Renal cortical epithelial cell (primary cell): ENCODE results near the gene FEM1A. TPM values are rescaled to one million over a fixed set of nuclear protein-coding genes. Genes with fewer than 3 reads are reported as not detected.
"Not testable (repeated sequence)": the region's sequence is repeated elsewhere in the genome, so short reads cannot be mapped to it uniquely, and the experiment has no call there.

Source experiments
- DNase-seq: peaks from one replicate; pipeline ENCODE4 v3.0.0-alpha.2; 2011; ENCODE audit warnings: low read depth
- total RNA-seq: library from RNA; depleted of rRNA; stranded (reverse); fragments of >200 nt; gene quantifications from 2 replicates; pipeline ENCODE4 v1.2.3, GENCODE V29; 2014

Gene FEM1A
- 13.0 and 14.8 TPM in 2 replicates for total RNA-seq

- DNase-seq, result peak; percentile 100
Measured at GRCh38 chr19:4791183-4792018, at the start of gene FEM1A. Gene FEM1A, plus strand, starts transcription at chr19:4791734. Its CDS starts 121 bp downstream, at chr19:4791855.

- DNase-seq, result no peak
Measured at GRCh38 chr19:4742723-4743646, 48.5 kb upstream of the FEM1A start.

- DNase-seq, result peak; percentile 62
Measured at GRCh38 chr19:4744451-4745174, 46.9 kb upstream of the FEM1A start.

GRCh38 chr19:4745175-4745574 lies 46.4 kb upstream of the FEM1A start:
- not testable (repeated sequence) for DNase-seq

GRCh38 chr19:4745986-4746385 lies 45.5 kb upstream of the FEM1A start:
- peak; percentile 16 for DNase-seq

- no peak for DNase-seq
Measured at GRCh38 chr19:4748185-4748584, 43.3 kb upstream of the FEM1A start.

GRCh38 chr19:4748589-4748988 lies 42.9 kb upstream of the FEM1A start:
- no peak for DNase-seq

GRCh38 chr19:4749870-4750590 lies 41.5 kb upstream of the FEM1A start:
- no peak for DNase-seq

GRCh38 chr19:4754248-4754647 lies 37.3 kb upstream of the FEM1A start:
- peak; percentile 16 for DNase-seq

- no peak for DNase-seq
Measured at GRCh38 chr19:4755459-4755858, 36.1 kb upstream of the FEM1A start.

- no peak for DNase-seq
Measured at GRCh38 chr19:4758082-4758481, 33.5 kb upstream of the FEM1A start.

- DNase-seq, result no peak
Measured at GRCh38 chr19:4758659-4759058, 32.9 kb upstream of the FEM1A start.

GRCh38 chr19:4759388-4760284 lies 31.9 kb upstream of the FEM1A start:
- DNase-seq, result peak; percentile 83

- DNase-seq, result no peak
Measured at GRCh38 chr19:4760285-4760650, 31.3 kb upstream of the FEM1A start.

- no peak for DNase-seq
Measured at GRCh38 chr19:4763021-4763420, 28.5 kb upstream of the FEM1A start.

GRCh38 chr19:4764393-4764660 lies 27.2 kb upstream of the FEM1A start:
- no peak for DNase-seq

GRCh38 chr19:4768934-4769777 lies 22.4 kb upstream of the FEM1A start:
- DNase-seq, result peak; percentile 73

- no peak for DNase-seq
Measured at GRCh38 chr19:4772566-4772965, 19.0 kb upstream of the FEM1A start.

- no peak for DNase-seq
Measured at GRCh38 chr19:4773047-4773640, 18.4 kb upstream of the FEM1A start.
